Measurements from ENCODE around the gene ANTXR1.

- no peak for TF ChIP-seq EZH2 (IDR thresholded peaks at IDR 0.05; ENCODE audit: low read depth)
- TF ChIP-seq CTCF (conservative IDR thresholded peaks at IDR 0.05) = no peak
Observed at GRCh38 chr2:69238449-69239031, 225.6 kb downstream of the ANTXR1 start.
